Pons (tissue), 1 donor: Measurements from ENCODE around the gene WDR64.
"Not testable (repeated sequence)": the region's sequence is repeated elsewhere in the genome, so short reads cannot be mapped to it uniquely, and the experiment has no call there.

ENCODE experiments used
- DNase-seq: peaks from one replicate; pipeline ENCODE4 v3.0.0-alpha.2; 2016; ENCODE audit warnings: low spot score

The WDR64 gene

DNA sequence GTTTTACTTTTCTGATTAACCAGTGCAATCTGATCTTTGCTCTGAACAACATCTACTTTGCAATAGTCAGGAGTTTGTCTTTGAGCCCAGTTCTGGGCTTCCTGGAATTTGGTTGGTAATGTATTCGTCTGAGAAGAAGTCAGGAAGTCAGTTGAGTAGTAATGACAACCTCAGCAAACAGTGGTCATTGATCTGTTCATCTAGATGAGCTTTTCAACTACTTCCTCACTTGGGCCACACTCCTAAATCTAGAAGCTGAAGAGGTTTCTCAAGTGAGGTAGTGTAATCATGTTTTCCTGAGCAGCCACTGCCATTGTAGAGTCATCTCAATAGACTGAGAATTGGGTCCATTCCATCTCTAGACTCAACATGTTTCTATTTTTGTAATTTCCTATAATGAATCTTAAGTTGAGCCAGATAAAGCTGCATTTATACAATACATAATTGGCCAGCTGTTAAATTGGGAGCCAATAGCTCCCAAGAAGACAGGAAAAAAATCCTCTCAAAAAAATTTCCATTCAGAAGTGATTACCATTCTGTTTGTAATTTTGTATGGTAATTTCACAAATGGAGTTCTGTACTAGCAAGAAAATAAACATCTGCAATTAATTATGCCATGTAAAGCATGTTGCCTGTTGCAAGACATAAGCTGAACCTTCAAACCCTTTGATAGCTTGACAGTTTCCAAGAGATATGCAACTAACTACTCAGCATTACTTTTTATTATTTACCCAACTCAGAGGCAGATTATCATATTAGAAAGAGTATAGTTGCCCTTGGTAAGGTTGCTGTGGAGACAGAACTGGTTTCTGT is 49.6 kb downstream of the WDR64 start:
- no peak for DNase-seq

DNA sequence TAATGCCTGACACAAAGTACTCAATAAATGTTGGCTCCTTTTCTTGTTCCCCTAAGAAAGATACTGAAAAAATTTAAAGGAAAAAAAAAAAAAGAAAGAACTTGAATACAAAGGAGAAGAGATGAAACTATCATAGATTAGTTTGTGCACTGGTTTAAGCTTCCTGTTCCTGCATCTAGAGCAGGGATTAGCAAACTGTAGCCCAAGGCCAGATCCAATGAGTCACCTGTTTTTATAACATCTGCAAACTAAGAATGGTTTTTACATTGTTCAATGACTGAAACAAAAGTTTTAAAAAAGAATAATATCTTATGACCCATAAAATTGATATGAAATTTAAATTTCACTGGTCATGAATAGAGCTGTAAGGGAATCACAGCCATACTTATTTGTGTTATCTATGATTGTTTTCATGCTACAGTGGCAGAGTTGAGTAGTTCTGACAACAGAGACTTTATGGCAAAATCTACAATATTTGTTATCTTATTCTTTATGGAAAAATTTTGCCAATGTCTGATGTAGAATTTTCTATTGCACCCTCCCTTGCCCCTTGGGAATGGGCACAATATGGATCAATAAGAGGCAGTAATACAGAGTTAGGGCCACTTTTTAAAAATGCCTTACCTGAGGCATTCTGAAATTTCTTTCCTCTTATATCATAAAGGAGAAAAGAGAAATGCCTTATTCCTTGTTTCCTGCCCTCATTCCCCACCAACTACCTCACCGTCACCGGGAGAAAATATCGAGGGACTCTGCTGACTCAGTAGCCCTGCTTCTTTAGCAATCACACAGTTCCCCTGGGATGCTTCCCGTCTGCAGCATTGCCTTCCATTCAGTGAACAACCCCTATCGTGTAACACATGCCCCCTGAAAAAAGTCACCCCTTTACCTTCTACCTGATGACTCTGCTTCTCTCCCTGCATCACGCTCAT is 50.6 kb downstream of the WDR64 start:
- DNase-seq: no peak

DNA sequence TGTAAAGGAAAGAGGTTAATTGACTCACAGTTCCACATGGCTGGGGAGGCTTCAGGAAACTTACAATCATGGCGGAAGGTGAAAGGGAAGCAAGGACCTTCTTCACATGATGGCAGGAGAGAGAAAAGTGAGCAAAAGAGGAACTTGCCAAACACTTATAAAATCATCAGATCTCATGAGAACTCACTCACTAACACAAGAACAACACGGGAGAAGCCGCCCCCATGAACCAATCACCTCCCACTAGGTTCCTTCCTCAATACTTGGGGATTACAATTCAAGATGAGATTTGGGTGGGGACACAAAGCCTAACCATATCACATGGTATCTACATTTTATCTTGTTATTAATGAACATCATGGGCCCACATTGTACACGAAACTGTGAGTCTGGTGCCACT is 51.7 kb downstream of the WDR64 start:
- DNase-seq: not testable (repeated sequence)

- no peak for DNase-seq
Measured at GRCh38 chr1:241706257-241706656, 54.2 kb downstream of the WDR64 start.

- DNase-seq: no peak
Measured at GRCh38 chr1:241706967-241707366, 54.9 kb downstream of the WDR64 start.

GRCh38 chr1:241707442-241707841 is 55.4 kb downstream of the WDR64 start:
- no peak for DNase-seq

- DNase-seq: no peak
Measured at GRCh38 chr1:241711326-241711725, 59.2 kb downstream of the WDR64 start.

DNA sequence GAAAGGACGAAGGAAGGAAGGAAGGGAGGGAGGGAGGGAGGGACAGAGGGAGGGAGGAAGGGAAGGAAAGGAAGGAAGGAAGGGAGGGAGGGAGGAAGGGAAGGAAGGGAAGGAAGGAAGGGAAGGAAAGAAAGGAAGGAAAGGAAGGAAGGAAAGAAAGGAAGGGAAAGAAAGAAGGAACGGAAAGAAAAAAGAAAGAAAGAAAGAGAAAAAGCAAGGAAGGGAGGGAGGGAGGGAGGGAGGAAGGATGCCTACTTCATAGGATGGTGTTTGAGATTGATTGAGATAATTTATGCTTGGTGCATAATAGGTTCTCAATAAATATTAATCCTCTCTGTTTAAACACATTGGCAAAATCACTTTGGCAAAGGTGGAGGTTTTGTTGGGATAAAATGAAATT is 61.2 kb downstream of the WDR64 start:
- DNase-seq: no peak

DNA sequence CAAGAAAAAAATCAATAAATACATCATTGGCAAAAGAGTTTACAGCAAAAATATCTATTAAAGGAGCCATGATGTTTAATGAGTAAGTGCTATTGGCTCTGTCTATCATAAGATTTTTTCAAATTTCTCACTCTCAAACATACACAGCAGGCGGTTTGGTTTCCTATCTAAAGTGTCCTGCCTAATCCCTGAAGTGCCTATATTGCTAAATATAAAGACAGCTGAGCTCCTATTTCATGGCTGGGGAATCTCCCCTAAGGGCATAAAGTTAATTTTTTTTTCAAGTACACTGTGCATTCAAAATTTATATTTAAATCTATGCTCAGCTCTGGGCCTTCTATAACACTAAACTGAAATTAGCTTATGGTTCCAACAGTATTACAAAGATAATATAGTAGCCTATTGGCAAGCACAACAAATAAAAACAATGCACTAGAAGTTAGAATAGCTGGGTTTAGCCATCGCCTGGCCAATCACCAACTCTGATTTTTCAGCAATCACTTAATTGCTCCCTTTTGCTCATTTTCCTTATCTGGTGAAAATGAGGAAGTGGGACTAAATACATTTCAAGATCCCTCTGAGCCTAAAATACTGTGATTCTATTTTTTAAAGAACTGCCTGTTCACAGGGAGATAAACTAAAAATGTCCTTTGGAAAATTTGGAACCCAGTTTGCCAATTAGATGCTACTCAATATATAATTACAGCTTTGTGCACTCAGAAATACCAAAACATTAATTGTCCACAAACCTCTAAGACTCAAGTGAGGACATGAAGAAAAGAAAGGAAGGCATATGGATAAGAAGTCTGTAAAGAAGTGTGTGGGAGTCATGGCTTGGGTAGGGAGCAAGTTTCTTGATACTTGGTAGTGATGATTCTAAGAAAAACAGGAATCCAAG is 62.5 kb downstream of the WDR64 start:
- DNase-seq: no peak

DNA sequence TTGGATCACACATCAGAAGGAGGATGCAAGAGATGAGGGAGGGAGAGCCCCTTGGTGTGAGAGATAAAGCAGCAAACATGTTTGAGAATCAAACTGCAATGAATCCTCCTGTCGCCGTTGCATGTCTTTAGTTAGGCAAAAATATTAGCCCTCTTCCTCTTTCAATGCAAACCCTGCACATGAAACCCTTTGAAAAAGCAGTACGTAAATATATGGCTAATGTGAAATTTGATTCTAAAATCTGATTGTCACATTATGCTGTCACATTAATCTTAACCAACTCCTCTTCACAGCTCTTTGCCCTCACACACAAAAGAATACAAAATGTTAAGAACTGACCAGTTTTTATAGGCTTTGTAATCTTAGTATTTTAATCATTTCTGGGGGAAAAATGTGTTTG is 63.4 kb downstream of the WDR64 start:
- DNase-seq: no peak

DNA sequence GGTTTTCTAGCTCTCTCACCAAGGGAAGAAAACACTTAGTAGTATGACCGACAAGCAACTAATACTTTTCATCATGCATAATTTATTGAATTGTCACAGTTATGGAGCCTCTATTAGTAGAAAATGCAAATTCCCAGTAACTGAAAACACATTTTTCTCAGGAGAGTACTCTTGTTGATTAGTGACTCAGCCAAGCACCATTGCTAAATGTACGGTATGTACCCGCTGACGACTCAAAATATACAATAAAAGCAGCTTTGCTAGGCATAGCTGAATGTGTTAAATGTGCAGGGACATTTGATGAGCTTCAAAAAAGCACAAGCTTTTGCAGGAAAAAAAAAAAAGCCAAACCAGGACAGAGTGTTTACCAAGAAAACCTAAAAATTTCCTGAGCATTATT is 63.9 kb downstream of the WDR64 start:
- no peak for DNase-seq

DNA sequence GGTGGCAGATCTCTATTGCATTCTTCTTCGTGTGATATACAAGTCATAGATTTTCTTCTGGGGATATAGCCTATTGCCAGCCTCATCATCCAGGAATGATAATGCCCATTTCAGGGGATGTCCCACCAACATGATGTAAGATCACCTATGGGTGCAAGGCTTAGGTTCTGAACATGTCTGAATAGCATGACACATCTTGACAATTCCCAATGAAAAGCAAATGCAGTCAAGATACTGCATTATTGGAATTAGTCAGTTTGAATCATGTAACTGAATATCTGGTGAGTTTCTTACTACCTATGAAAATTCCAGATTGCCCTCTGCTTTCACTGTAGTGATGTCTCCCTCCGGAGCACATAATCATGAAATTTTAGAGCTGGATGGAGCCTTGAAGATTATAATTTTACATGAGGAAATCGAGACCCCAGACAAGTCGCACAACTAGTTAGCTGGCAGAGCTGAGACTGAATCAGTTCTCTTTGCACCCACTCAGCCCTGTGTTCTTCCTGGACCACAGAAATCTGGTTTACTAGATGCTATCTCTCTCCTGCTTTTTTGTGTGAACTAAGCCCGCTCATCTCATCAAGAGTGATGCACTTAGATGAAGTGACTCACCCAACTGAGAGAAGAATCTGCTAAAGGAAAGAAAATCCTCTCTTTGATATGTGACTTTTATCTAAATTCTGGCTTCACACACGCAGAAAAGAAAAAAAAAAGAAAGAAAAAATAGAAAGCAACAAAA is 65.0 kb downstream of the WDR64 start:
- DNase-seq: no peak

DNA sequence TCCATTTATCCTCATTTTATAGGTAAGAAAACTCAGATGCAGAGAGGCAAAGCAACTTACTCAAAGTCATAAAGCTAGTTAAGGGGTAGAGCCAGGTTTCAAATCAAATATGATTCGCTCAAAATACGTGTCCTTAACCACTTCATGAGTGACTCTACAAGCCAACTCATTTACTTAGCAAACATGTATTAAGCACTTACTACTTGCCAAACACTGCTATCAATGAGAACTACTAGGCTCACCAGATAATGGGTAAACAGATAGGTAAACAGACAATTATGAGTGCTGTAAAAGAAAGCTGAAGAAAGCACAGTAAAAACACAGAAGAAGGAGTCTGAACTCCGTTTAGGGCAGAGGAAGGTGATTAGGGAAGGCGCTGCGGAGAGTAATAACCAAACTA is 65.9 kb downstream of the WDR64 start:
- DNase-seq: no peak

- no peak for DNase-seq
Measured at GRCh38 chr1:241721011-241721410, 68.9 kb downstream of the WDR64 start.

DNA sequence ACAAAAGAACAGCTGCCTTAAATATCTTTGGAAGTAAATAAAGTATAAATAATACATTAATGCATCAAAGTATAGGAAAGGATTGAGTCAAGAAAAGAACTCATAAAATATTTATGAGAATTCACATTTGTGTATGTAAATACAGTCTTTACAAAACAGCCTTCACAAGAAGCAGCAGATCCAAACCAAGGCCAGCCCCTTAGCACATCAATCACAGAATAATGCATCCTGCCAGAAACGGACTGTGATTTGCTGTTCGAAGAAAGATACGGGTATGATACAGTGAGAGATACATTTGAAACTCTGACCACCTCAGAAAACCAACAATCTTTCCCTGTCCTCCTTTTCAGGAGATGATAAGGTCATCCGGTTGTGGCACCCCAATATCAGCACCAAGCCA is 70.9 kb downstream of the WDR64 start:
- no peak for DNase-seq

DNA sequence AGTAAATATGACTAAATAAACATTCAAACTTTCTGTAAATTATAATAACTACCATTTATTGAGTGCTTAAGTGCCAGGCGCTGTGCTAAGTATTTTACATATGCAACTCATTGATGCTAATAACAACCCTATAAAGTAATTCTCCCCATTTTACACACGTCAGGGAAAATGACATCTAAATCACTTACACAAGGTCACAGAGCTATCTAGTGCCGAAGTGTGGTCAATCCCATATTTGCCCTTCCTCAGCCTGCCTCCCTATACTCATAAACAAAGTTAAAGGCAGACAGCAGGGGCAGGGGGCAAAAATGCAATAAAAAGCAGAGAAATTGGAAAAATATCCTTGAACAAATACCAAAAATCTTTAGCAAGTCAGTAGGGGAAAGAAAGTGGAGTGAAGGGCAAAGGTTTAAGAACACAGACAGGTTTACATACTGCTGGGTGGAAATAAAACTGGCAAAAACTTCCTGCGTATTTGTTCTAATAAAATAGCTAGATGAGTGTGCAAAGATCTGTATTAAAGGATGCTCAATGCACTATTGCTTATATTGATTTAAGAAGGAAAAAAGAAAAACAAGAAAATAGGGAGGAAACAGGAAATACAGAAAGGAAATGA is 72.8 kb downstream of the WDR64 start:
- DNase-seq: no peak

DNA sequence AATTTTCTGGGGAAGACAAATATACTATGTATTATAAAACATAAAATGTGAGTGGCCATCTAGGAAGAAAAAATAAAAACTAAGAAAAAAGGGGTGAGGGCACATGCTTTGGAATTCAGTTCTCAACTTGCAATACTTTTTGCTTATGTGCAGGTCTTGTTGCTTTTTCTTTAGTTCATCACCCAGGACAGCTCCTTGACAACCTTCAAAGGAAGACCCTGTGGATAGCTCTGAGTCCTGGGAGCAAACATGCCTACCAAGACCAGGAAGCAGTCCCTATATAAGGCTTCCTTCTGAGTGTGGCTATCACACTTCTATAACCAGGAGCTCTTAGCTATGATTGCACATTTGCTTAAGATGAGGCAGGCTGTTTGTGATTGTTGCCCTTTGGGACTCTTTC is 78.0 kb downstream of the WDR64 start:
- DNase-seq: no peak

GRCh38 chr1:241733899-241734298 is 81.8 kb downstream of the WDR64 start:
- DNase-seq: no peak

DNA sequence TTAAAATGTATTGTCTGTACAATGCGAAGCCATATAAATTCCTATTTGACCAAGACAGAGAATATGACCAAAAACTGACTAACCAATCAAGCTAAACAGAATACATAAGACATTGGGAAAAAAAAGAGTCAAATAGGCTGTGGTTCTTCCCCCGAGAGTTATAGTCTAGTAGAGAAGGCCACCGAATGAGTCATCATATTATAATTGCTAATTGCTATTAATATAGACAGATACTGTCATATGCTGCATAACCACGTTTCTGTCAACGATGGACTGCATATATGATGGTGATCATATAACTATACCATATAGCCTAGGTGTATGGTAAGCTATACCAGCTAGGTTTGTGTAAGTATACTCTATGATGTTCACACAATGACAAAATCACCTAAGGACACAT is 82.5 kb downstream of the WDR64 start:
- no peak for DNase-seq

DNA sequence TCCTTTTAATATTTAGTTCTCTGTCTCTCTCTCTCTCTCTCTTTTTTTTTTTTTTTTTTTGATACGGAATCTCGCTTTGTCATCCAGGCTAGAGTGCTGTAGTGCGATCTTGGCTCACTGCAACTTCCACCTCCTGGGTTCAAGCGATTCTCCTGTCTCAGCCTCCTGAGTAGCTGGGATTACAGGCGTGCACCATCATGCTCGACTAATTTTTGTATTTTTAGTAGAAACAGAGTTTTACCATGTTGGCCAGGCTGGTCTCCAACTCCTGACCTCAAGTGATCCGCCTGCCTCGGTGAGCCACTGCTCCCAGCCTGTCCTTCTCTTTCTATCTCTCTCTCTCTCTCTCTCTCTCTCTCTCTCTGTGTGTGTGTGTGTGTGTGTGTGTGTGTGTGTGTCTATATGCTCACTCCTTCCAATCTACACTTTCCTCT is 83.4 kb downstream of the WDR64 start:
- not testable (repeated sequence) for DNase-seq

- DNase-seq: no peak
Measured at GRCh38 chr1:241736387-241736786, 84.3 kb downstream of the WDR64 start.
